Activated T-cell treated with anti-CD3 and anti-CD28 coated beads, Interleukin-2, amount 50 U/mL, for 1 hour (primary cell): ENCODE results near the gene LHX4.
A peak's percentile ranks its signal among the peaks of the same experiment; 100 is the strongest.

Experiments
- DNase-seq: peaks from one replicate; pipeline ENCODE4 v3.0.0-alpha.2; 2020

Gene LHX4

DNA sequence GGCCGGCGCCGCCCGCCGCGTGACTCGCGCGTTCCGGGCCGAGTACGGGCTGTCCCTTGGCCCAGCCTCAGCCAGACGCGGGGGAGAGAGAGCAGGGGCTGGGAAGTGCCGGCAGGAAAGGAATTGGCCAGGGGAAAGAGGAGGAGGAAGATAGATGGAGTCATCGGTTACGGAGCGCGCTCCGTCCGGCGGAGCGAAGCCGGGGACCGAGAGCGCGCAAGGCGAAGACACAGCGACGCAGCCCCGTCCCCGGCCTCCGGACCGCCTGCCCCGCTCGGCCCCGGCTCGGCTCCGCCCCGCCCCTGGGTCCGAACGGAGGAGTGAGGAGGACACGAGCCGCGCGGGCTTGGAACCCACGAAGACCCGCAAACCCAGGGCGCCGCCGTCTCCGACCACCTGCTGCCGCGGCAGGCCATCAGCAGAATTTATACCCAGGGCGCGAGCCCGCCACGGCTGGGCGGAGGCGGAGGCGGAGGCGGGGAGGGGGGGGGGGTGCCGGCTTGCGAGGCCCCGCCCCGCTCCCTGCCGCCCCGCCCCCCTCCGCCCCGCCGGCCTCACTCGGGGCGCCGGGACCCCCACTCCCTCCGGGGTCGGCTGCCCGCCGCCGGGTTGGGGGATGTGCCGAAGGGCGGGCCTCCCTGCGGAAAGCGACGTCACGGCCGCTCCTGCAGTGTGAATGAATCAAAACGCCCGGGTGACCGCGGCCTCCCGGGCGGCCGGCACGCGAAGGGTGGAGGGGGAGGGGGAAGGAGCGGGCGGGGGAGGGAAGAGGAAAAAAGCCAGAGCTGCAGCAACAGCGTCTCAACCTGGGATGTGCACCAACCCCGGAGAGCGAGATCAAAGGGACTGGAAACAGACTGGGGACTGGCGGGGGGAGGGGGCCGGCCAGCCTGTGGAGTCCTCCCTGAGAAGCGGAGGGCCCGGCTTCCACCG, at the start of gene LHX4:
TSS of gene LHX4 (plus strand) at position 782 of the 933 bp plus-strand sequence. CDS start 266 bp downstream, outside the sequence.
- peak; percentile 39 for DNase-seq

DNA sequence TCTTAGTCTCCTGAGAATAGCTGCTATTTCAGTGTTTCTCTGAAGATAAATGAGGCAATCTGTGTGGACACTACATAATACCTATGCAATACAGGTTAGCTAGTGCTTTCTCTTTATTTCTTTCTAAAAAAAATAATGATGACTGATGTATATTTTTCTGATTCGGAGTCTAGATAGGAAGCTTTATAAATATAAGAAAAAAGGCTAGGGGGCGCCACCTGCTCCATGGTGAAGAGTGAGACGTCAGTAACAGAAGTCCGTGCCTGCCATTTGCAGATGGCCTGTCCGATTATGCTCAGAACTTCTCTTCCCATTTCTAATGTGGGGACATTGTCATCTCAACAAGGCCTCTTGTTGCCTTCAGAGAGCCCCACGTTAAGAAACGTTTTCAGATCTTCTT, 49.0 kb upstream of the LHX4 start:
- no peak for DNase-seq

DNA sequence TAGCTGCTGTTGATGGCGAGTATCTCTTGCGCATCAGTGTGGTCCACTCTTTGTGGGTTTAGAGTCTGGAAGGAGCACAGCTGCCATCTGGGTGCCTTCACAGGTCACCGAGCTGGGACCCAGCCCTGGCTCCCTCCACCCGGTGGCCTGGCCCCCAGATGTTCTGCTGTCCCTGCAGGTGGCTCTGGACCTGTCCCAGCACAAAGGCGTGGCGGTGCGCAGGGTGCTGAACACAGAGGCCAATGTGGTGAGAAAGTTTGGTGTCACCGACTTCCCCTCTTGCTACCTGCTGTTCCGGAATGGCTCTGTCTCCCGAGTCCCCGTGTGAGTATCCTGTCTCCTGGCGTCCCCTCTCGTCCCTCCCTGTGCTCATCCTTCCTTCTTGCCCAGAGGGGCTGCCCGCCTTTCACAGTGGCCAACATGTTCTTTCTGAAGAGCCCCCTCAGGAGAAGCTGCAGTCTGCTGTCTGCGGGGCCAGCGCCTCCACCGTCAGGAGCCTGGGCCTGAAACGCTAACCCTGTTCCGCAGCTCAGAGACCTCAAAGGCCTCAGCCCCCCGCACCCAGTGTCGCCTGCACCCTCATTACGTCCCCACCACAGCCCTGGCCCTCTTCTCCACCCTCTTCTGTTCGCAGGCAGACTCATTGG, 47.9 kb upstream of the LHX4 start:
- DNase-seq = no peak

- DNase-seq = no peak
These were observed 47.3 kb upstream of the LHX4 start for GRCh38 chr1:180182643-180183311.

DNA sequence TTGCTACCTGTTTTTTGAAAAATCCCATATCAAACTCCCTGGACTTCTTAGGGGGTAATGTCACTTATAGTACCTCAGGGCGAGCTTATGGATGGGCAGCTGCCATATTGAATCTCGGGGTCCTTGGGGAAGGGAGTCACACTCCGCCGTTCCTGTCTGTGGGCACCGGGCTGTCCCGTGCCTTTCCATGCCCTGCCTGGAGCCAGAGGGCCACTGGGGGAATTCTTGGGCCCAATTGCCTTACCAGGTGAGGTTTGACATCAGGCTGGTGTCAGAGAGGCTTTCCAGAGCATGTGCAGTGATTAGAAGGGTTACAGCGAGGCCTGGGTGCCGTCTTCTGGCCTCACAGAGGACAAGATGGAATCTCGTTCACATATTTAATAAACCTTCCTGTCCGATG, 46.6 kb upstream of the LHX4 start:
- DNase-seq = no peak

GRCh38 chr1:180184041-180184440, 46.0 kb upstream of the LHX4 start:
- DNase-seq = no peak

DNA sequence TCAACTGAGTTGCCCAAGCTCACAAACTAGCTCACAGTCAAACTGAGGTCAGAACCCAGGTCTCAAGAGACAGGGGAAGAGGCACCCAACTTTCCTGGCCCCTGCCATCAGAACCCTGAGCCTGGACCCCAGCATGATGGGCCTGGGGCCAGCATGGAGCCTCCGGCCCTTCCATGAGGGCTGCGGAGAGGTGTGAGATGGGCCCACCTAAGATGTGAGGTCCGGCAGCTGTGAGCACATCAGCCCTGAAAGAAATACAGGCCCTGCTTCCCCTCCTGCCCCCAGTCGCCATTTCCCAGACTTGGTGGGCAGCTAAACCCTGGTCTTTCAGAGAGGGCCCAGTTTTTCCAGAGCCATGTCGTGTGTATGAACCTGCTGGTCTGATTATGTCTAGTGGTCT, 44.8 kb upstream of the LHX4 start:
- no peak for DNase-seq

DNA sequence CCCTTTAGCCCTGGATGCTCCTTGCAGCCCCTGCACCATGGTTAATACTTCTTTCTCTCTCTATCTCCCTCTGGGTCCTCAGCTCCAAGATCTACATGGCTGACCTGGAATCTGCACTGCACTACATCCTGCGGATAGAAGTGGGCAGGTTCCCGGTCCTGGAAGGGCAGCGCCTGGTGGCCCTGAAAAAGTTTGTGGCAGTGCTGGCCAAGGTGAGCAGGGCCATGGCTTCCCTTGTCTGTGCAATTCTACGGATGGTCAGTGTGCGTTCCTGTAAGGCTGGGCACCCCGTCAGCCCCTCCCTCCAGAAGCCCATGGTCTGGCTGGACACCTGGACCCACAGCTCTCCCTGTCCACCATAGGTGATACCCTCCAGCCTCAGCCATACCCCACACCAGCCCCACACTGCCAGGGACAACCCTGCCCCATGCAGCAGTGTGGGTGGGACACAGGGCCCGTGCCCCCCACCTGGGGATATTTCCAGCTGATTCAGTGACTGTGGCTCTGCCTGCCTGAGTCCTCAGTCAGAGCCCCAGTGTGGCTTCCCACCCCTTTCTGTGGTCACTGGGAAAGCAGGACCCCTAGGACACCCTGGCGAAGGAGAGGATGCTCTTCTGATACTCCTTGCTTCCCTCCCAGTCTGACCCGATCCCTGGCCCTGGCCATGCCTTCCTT, 44.0 kb upstream of the LHX4 start:
- DNase-seq = no peak

DNA sequence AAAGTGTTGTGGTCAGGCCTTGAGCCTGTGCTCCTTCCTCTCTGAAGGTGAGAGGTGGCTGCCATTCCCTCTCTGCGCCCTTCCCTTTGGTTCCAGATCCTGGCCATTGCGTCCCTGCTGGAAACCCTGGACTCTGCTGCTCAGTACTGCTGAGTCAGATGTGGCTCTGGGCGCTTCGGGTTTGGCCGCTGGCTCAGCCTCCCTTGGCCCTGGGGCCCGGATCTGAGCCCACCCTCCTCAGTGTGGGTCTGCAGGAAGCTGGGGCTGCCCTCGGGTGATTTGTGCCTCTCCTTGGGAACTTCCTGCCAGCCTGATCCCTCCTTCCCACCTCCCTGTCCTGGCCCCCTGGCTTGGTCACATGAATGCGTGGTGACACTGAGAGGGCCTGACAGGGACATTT, 43.2 kb upstream of the LHX4 start:
- DNase-seq = no peak

- DNase-seq = no peak
These were observed 42.4 kb upstream of the LHX4 start for GRCh38 chr1:180187626-180188025.

- DNase-seq = no peak
These were observed 42.0 kb upstream of the LHX4 start for GRCh38 chr1:180188091-180188506.

DNA sequence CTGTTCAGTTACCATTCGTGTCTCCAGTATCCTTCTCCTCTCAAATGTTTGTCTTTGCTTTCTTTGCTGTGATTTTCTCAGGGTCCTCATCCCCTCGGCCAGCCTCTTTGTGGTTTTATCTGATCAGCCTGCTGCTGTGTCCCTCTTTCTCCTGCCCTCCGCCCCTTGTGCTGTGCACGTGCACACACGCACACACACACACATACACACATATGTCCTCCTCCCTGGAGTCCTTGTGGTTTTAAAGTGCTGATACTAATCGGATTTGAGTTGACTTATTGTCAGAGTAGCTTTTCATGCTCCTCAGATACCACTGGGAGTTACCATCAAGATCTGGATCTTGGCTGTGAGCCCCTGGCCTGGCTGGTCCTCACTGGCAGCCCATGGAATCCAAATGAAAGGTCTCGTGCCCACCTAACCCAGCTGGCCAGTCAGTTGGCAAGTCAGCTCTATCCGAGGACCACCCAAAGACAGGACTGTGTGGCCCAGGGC, 41.3 kb upstream of the LHX4 start:
- DNase-seq = no peak

GRCh38 chr1:180190091-180190490, 40.0 kb upstream of the LHX4 start:
- no peak for DNase-seq

GRCh38 chr1:180192172-180192571, 37.9 kb upstream of the LHX4 start:
- no peak for DNase-seq

- no peak for DNase-seq
These were observed 36.7 kb upstream of the LHX4 start for GRCh38 chr1:180193141-180194047.

- no peak for DNase-seq
These were observed 36.0 kb upstream of the LHX4 start for GRCh38 chr1:180194048-180194425.

DNA sequence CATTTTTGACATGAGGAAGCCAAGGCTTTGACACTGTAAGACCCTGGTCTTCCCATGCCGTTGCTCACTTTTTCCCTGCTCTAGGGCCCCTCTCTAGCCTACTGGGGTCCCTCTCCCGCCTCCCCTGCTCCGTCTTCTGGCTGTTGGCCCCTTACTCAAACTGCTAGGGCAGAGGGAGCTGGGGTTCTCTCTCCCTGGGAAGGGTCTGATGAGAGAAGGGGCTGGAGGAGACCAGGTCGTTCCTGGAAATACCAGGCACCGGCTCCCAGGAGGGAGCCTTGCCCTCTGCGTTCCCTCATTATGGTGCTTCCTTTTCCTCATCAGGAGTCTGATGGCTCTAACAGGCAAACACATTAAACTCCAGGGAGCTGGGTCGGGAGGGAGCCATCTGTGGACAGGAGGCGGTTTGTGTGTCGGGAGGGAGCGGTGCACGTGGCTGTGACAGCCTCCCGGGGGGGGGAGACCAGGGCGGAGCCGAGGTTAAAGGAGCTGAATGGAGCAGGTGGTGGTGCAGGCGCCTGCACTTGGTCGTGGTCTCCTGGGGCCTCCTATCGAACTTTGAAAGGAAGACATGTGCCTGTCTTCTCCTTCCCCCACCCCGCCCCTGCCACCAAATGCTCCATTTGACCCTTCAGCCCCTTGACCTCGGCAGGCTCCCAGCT, 35.4 kb upstream of the LHX4 start:
- DNase-seq = no peak

- no peak for DNase-seq
These were observed 34.7 kb upstream of the LHX4 start for GRCh38 chr1:180195401-180195800.

DNA sequence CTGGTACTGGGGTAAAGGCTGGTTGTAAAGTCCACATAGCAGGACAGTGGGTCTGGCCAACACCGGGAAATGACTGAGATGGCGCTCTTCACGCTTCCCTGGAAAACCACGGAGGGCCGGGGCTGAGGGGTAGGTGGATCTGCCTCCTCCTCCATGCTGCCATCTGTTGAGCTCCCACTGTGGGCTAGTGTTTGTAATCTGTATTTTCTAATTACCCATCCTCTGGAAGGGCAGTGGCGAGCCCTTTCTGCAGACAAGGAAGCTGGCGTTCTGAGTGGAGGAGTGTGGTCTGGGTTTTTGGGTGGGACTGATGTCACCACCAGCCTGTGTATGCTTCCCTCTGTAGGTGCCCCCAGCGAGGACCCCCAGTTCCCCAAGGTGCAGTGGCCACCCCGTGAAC, 34.1 kb upstream of the LHX4 start:
- DNase-seq = no peak

DNA sequence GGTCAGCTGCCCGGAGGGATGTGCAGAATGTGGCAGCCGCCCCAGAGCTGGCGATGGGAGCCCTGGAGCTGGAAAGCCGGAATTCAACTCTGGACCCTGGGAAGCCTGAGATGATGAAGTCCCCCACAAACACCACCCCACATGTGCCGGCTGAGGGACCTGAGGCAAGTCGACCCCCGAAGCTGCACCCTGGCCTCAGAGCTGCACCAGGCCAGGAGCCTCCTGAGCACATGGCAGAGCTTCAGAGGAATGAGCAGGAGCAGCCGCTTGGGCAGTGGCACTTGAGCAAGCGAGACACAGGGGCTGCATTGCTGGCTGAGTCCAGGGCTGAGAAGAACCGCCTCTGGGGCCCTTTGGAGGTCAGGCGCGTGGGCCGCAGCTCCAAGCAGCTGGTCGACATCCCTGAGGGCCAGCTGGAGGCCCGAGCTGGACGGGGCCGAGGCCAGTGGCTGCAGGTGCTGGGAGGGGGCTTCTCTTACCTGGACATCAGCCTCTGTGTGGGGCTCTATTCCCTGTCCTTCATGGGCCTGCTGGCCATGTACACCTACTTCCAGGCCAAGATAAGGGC, 33.5 kb upstream of the LHX4 start:
- DNase-seq = no peak

GRCh38 chr1:180197231-180197630, 32.8 kb upstream of the LHX4 start:
- DNase-seq = no peak
